CD4-positive, alpha-beta T cell treated with Interleukin-1 beta for 1 hour (primary cell): ENCODE data around the gene CRAT.
A peak's percentile ranks its signal among the peaks of the same experiment; 100 is the strongest.

Source experiments
- DNase-seq, 2 donors: peaks; one replicate each; pipeline ENCODE4 v3.0.0-alpha.2; 2020 to 2022

The CRAT gene

DNA sequence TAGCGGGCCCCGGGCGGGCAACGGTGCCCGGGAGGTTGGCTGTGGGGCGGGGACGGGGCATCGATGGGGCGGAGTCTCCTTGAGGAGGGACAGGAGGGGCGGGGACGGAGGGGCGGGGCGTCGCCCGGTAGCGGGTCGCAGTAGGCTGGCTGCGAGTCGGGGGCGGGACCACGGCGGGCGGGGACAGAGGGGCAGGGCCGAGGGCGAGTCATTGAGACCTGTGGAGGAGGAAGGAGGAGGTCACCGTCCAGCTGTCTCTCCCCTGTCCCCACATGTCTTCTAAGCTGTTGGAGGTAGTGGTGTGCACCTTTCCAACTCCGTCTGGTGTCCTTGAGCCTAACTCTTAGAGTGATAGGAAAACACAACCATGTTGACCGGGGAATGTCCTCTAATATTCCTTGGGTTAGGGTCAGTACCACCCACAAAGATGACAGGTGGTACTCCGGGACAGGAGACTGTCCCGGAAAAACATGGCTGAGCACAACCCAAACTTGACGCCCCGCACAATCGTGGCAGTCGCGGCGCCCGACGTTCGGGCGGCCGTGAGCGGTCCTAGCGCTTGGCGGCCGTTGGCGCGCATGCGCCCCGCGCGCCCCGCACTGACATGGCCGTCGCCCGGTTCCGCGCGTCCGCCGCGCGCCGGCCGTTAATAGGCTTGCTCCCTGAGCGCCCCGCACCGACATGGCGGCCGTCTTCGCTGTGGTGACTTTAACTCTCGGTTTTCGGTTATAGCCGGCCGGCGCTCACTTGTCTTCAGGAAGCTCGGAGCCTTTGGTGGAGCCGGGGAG, at the start of gene CRAT, which contains the start of gene PTPA:
CRAT (minus strand) TSS at position 54 of the 788 bp plus-strand sequence. CDS start 284 bp downstream, outside the sequence.
PTPA (plus strand) TSS at position 676 of the 788 bp plus-strand sequence. CDS start 186 bp downstream, outside the sequence.
- peak; percentile 95 to 96 for DNase-seq

DNA sequence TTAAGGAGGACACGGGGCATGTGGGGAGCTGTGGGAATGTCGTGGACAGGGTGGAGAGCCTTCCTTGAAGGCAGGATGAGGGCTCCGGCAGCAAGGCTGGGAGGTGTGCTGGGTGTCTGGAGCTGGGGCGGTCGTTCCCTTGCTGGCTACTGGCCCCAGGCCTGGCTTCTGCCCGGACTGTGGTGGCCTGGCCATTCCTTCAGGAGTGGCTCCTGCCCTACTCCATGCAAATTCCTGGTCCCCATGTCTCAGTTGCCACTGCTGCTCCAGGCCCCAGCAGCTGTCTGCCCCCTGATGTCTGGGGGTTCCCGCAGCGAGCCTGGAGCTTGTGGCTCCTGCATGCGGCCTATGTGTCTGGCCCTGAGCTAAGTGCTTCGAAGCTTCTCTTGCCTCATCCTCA, 45.6 kb upstream of the CRAT start:
- no peak for DNase-seq

GRCh38 chr9:129154866-129155477, 44.4 kb upstream of the CRAT start:
- no peak for DNase-seq

DNA sequence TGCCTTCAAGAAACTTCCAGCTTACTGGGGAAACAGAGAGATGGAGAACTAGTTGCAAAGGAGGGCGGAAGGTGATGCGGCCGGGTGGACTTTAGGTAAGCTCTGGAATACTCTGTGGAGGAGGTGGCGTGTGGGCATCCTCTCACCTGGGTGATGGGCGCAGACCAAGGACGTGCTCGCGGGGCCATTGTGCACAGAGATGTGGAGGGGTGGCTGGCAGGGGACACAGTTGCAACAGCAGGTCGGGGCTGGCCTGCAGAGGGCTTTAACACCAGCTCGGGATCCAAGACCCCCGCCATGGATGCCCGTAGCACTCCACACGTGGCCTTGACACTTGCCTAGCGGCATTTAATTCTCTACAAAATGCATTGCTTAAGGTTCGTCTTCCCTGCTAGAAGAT, 40.9 kb upstream of the CRAT start:
- DNase-seq: no peak

DNA sequence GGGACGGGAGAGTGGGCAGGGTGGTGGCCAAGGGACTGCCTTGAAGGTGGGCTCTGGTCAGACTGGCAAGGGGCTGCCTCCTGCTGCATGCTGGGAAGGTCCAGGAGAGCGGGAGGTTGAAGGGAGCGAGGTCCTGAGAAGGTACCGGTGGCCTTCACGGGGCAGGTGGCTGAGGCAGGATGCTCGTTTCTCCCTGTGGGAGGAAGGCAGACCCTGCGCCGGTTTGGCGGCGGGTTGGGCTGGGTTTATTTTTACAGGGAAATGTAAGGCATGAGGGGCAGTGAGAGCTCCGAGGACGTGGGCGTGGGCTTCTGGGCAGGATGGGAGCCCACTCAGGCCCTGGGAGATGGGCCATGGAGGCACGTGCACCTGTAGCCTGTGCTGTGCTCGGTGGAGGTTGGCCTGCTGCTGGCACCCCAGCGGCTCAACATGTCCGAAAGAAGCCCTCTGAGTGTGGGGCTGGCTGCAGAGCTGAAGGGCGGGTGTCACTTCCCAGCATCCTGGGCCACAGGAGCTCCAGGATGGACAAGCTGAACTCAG, 40.1 kb upstream of the CRAT start:
- DNase-seq: no peak

DNA sequence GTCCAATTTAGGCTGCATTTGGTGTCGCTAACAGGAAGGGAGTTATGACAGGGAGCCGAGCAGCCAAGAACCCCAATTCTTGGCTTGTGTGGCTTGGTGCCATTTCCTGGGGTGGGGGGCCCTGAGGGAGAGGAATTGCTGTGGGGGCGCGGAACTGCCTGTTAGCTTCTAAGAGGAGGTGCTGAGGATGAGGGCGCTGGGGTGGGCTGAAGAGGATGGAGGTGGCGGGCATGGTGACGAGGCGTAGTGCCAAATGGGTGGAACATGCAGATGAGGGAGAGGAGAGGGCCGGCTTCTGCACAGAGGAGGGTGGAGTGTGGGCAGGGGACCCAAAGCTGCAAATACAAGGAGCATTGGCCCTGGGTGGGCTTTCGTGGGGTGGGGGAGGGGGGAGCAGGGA, 39.5 kb upstream of the CRAT start:
- no peak for DNase-seq

GRCh38 chr9:129149442-129149841, 38.8 kb upstream of the CRAT start:
- DNase-seq: no peak

GRCh38 chr9:129148463-129149204, 38.0 kb upstream of the CRAT start:
- no peak for DNase-seq

DNA sequence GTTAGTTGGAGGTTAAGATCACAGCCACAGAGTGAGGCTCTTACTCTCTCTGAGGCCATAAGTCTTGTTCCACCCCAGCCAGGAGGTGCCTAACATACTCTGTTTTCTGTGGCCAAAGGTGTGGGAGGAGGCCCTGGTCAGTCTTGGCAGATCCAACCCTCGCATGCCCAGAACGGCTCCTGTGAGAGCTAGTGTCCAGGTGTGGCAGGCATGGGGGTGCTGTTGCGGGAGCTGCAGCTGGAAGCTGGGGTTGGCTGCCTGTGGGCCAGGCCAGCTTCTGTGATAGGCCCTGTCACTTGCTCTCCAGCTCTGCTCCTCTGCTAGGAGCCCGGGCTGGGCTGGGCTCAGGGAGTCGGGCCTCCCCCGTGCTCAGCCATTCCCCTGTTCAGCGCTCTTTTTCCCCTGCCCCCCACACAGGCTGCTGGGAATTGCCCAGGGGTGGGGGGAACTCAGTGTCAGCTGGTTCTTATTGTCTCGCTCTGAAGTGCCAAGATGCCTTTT, 35.9 kb upstream of the CRAT start:
- DNase-seq: no peak

DNA sequence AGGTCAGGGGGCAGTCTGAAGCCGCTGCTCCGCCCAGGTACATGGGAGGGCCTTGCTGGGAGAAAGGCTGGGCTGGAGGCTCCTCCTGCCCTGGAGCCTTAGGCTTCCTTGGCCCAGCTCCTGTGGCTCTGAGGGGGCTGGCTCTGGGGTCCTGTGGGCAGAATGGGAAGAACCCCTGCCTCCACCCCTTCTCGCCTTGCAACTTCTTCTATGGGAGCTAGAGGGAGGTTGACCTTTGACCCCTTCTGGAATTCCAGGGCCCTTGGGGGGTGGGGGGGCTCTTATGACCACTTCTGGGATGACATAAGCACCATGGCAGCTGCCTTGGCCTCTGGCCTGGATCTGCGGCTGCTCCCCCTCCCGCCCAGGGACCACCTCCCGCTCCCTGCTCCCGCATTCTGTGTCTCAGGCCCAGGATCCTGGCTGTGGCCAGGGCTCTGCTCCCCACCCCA, 35.3 kb upstream of the CRAT start:
- no peak for DNase-seq

DNA sequence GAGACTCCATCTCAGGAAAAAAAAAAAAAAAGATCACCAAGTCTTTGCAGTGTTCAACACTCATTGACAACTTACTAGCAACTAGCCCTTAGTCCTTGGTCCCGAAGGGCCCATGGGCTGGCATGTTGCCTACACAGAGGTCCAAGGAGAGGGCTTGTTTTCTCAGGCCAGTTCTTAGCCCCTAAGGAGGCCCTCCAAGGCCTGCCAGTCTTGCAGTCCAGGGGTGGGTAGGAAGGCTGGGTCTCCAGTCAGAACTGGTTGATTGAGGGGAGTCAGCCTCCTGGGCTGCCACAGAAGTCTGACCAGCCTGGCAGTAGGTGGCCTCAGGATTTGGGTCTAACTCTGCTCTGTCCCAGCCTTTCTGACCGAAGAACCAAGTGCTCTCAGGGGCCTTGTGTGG, 34.7 kb upstream of the CRAT start:
- no peak for DNase-seq

- DNase-seq: peak; percentile 70 to 74
These were observed 32.7 kb upstream of the CRAT start for GRCh38 chr9:129143031-129143927.

- DNase-seq: no peak
These were observed 31.7 kb upstream of the CRAT start for GRCh38 chr9:129142138-129142935.

- peak; percentile 29 to 65 for DNase-seq
These were observed 30.8 kb upstream of the CRAT start for GRCh38 chr9:129141066-129142041.

GRCh38 chr9:129140397-129141065, 29.9 kb upstream of the CRAT start:
- DNase-seq: peak in 1 of 2 donors; percentile 16

GRCh38 chr9:129139993-129140396, 29.4 kb upstream of the CRAT start:
- DNase-seq: peak; percentile 81 to 90

DNA sequence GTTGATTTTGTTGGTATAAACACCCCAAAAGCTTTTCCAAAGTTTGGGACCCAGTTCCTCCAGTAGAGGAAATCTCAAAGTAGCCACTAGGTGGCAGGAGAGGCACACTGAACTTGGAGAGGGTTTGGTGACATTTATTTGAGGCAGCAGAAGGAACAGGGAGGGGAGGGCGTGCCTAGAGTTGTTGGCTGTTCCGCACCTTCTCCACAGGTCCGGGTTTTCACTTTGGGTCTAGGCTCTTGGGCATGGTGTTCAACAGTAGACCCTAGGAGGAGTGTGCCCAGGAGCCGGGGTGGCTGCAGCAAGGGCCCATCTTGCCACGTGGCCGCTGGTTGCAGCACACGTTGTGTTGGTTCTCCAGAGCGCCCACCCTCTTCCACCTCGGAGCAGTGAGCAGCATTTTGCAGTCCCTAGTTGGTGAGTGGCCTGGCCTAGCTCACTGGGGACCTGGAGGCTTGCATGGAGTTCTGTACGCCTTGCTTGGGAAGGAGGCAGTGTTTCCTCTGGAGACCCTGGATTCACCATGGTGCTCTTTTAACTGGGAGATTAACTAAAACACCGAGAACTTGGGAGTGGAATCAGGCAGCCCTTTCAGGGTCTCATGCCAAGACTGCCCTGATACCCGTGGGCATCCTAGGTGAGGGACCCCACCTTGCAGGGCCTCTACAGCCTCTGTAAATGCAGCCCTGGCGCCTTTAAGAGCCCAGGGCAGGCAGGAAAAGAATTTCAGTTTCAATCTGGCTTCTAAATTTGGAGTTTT, 28.8 kb upstream of the CRAT start:
- peak; percentile 79 to 85 for DNase-seq

DNA sequence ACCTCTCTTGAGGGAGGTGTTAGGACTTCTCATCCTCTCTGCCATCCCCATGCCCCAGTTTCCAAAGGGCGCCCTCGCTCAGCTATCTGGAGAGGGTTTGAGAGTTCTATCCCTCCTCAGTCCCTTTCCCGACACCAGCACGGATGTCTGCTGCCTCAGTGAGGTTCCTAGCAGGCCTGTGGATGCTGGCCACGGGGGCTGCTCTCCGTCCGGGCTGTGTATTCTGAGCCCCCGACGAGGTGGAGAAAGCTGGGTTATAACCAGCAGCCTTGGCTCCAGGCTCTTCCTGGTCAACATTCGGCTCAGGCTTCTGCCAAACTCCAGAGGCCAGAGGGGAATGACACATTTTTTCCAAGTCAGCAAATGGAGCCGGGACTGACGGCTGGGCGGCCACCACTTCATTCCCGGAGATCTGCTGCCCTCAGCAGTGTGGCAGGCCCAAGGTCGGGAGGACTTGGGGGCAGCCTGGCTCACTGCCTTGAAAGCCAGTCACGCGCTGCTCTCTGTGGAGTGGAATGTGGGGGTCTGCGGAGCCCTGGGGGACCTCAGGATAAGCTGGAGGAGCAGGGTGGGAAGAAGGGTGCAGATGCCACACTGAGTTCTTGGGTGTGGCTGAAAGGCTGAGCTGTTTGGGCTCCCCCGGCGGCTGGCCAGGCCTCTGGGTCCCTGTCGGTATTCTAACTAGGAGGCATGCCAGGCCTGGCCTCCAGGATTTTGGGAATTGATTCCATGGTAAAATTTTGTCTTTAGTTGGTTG, 28.1 kb upstream of the CRAT start:
- DNase-seq: no peak
